ENCODE data around the gene C9orf78.

Gene C9orf78

GRCh38 chr9:129834489-129835127 lies 467 bp downstream of the C9orf78 start:
- peak overlapping the region; percentile 88 for H3K27ac ChIP-seq
- TF ChIP-seq CTCF (conservative IDR thresholded peaks at IDR 0.05), result no peak

- no peak for TF ChIP-seq CTCF (conservative IDR thresholded peaks at IDR 0.05)
- no peak overlapping the region for H3K27ac ChIP-seq
Observed at GRCh38 chr9:129832982-129833381, 2.1 kb downstream of the C9orf78 start.

GRCh38 chr9:129828969-129829368 lies 6.1 kb downstream of the C9orf78 start:
- no peak overlapping the region for H3K27ac ChIP-seq
- no peak for TF ChIP-seq CTCF (conservative IDR thresholded peaks at IDR 0.05)

GRCh38 chr9:129828051-129828450 lies 7.0 kb downstream of the C9orf78 start:
- H3K27ac ChIP-seq, result no peak overlapping the region
- TF ChIP-seq CTCF (conservative IDR thresholded peaks at IDR 0.05), result no peak

GRCh38 chr9:129826759-129827158 lies 8.3 kb downstream of the C9orf78 start:
- no peak for TF ChIP-seq CTCF (conservative IDR thresholded peaks at IDR 0.05)
- H3K27ac ChIP-seq, result no peak overlapping the region

GRCh38 chr9:129826344-129826743 lies 8.7 kb downstream of the C9orf78 start:
- H3K27ac ChIP-seq, result no peak overlapping the region
- TF ChIP-seq CTCF (conservative IDR thresholded peaks at IDR 0.05), result no peak

GRCh38 chr9:129823935-129824601 lies 11.0 kb downstream of the C9orf78 start, which contains the start of gene TOR1A:
Gene TOR1A (minus strand): TSS chr9:129824136. CDS start chr9:129824085, 51 bp downstream.
- TF ChIP-seq CTCF (conservative IDR thresholded peaks at IDR 0.05), result no peak
- H3K27ac ChIP-seq, result peak within 1 kb of the TSS; percentile 87

All from VCaP (cell line).